ENCODE measurements around the gene TP53BP1.

The TP53BP1 gene

DNA sequence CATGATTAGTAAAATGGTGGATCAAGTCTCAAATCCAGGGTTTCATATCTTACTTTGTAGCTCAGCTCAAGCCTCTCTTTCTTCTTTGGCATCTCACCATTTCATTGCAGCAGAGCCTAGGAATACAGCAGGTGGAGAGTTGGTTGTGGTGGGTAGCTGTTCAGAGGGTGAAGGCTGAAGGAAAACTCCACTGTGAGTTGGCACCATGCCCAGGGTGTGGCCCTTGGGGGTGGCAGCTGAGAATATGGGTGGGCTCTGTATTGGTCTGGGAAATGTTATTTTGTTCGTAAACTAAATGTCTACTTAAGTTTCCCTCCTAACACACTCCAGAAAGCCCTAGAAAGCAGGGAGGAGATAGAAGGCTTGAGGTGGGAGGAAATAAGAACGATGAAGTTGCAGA lies 22.8 kb upstream of the TP53BP1 start:
- in situ Hi-C loops (cut with MboI; ENCODE audit: low sequenced_read_pairs, unreplicated experiment) = no loop called here
- no peak for DNase-seq (ENCODE audit: low spot score)
- TF ChIP-seq CTCF (IDR thresholded peaks at IDR 0.05; ENCODE audit: borderline replicate concordance, control extremely low read depth, extremely low read depth, insufficient read depth, missing control alignments) = no peak

DNA sequence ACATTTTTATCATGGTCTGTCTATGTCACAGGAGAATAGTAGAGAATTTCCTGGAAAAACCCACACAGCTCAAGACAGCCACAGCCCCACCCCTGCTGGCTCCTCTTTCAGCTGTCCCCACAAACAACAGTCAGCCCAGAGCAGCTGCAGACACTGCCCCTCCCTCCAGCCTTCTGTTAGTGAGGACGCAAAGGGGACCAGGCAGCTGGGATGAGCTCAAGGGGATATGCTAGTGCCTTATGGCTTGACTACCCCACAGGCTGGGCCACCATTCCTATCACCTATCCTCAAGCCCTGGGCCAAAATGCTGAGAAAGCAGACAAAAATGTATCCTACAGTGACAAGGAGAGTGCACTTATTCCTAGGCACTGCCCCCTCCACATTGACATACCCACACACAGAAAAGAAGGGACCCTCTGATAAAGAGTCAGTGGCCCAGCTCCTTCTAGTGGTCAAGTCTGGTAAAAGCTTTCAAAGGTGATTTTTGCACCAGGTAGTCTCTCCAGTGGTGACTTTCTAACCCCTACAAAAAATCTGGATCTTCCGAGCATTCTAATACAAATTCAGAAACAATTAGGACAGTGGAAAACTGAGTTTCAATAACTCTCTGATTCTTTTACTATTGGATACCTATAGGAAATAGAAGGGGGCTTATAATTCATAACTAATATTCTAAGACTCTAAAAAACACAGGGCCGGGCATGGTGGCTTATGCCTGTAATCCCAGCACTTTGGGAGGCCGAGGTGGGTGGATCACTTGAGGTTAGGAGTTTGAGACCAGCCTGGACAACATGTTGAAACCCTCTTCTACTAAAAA lies 21.5 kb upstream of the TP53BP1 start:
- peak; percentile 27 for TF ChIP-seq CTCF (IDR thresholded peaks at IDR 0.05; ENCODE audit: borderline replicate concordance, control extremely low read depth, extremely low read depth, insufficient read depth, missing control alignments)
- peak; percentile 51 for DNase-seq (ENCODE audit: low spot score)
- in situ Hi-C loops (cut with MboI; ENCODE audit: low sequenced_read_pairs, unreplicated experiment) = no loop called here

DNA sequence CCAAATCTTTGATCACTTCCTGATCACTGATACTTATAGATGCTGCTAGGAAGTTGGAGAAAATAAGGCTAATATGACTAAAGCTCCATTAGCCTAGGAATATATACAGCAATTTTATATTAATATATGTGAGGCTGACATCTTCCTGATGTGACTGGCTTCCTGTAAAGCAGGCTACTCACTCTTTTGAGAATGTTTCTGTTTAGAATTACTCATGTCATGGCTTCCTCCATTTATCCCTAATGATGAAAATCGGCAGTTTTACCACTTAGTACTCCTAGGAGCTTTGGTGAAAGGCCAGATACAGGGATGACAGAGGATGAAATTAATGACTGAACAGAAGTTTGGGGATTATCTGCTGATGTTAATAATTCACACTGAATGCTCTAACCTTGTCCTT lies 20.6 kb upstream of the TP53BP1 start:
- in situ Hi-C loops (cut with MboI; ENCODE audit: low sequenced_read_pairs, unreplicated experiment) = no loop called here

DNA sequence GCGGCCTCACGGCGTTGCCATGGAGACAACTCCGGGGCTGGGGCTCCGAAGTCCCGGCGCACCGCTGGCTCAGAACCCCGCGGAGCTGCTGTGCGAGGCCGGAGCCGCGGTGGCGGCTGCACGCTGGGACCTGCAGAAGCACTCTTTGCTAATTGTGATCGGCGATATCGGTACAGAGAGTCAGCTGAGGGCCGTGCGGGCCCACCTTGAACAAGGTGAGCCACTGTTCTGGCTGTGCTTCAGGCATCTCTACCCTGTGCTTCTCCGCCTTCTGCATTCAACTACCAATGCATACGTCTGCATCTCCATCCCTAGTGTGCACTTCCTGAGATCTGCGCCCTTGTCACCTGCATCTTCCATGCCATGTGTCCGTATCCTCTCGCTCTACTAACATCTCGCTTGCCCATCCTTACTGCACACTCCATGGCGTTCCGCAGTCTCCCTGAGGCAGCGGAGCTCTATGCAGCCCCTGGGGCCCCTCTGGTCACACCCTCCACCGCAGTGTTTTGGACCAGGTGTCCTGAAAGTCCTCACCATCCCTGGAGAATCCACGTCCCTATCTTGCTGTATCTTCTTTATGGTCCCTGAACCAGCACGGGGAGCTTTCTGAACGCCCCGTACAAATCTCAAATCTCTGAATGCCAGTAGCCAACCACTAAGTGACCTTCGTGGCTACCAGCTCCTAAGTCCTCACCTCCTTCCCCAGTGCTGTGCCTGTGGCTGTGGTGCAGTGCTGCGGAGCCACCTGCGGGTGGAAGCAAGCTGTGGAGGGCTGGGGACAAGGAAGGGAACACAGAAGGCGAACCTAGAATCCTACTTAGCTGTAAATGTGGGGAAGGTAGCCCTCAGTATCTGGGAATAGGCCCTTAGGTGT lies 18.3 kb upstream of the TP53BP1 start:
- DNase-seq (ENCODE audit: low spot score) = peak; percentile 21
- in situ Hi-C loops (cut with MboI; ENCODE audit: low sequenced_read_pairs, unreplicated experiment) = no loop called here
- TF ChIP-seq CTCF (IDR thresholded peaks at IDR 0.05; ENCODE audit: borderline replicate concordance, control extremely low read depth, extremely low read depth, insufficient read depth, missing control alignments) = peak; percentile 21

More for the DNA sequence above, 20.6 kb upstream of the TP53BP1 start:
- no peak for DNase-seq (ENCODE audit: low spot score)
- no peak for TF ChIP-seq CTCF (IDR thresholded peaks at IDR 0.05; ENCODE audit: borderline replicate concordance, control extremely low read depth, extremely low read depth, insufficient read depth, missing control alignments)

GRCh38 chr15:43510200-43511011 lies 17.4 kb upstream of the TP53BP1 start:
- DNase-seq (ENCODE audit: low spot score) = peak; percentile 99
- no peak for TF ChIP-seq CTCF (IDR thresholded peaks at IDR 0.05; ENCODE audit: borderline replicate concordance, control extremely low read depth, extremely low read depth, insufficient read depth, missing control alignments)
- in situ Hi-C loops (cut with MboI; ENCODE audit: low sequenced_read_pairs, unreplicated experiment) = no loop called here

DNA sequence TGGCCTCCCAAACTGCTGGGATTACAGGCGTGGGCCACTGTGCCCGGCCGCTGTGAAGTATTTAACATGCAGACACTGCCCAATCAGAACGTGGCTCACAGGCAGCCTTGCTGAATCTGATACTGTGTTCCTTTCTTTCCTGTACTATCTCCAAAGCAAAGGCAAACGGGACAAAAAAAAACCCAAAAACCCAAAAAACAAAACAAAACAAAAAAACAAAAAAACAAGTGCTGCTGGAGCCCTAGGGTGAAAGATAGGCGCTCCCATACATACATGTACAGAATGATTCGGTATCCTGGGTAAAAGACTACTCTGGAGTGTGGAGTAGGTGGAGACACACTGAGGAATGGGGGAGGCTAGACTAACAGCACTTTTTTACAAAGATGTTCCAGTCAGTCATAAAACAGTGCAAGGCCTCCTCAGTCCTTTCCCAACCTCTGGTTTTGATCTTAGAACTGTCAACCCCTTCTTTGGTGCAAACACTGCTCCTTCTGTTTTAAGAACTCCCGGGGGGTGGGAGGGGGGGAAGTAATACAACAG lies 16.8 kb upstream of the TP53BP1 start:
- in situ Hi-C loops (cut with MboI; ENCODE audit: low sequenced_read_pairs, unreplicated experiment) = no loop called here
- no peak for TF ChIP-seq CTCF (IDR thresholded peaks at IDR 0.05; ENCODE audit: borderline replicate concordance, control extremely low read depth, extremely low read depth, insufficient read depth, missing control alignments)
- DNase-seq (ENCODE audit: low spot score) = peak; percentile 6
